K562 (cell line): ENCODE results near the gene GNRH2.

Experiments used
- BHLHE40 ChIP-seq: IDR thresholded peaks from 2 replicates; pipeline ENCODE4 v1.6.1; 2011; ENCODE audit warnings: low read length, improper control_type of control experiment
- ELK1 ChIP-seq: sonication (generic); formaldehyde crosslinking; IDR thresholded peaks from 2 replicates; pipeline ENCODE4 v1.8.1; 2022; ENCODE audit warnings: missing genetic modification reagents
- EZH2 ChIP-seq: IDR thresholded peaks from 2 replicates; pipeline ENCODE4 v1.6.1; 2012; ENCODE audit warnings: low read depth, mild to moderate bottlenecking, inconsistent platforms, low read length, borderline replicate concordance
- MCM7 ChIP-seq, 2 experiments: fragments of 450-650 bp; IDR thresholded peaks; 2 replicates each; pipeline ENCODE4 v1.6.1; 2016 to 2018
- SP1 ChIP-seq: sonication (generic); formaldehyde crosslinking; IDR thresholded peaks from 2 replicates; pipeline ENCODE4 v1.8.1; 2022; ENCODE audit warnings: mild to moderate bottlenecking, missing genetic modification reagents
- TCF7 ChIP-seq: sonication (generic); IDR thresholded peaks from 2 replicates; pipeline ENCODE4 v1.6.1; 2016; ENCODE audit warnings: antibody characterized with exemption, borderline replicate concordance

GRCh38 chr20:3067139-3068014 lies 24.0 kb downstream of the GNRH2 start:
- TF ChIP-seq MCM7 (IDR thresholded peaks at IDR 0.05) (no peak), ELK1 (CRISPR knock-in tag) (no peak), TCF7 (no peak), SP1 (no peak), EZH2 (no peak), BHLHE40 (no peak)
